GM21360 (cell line): ENCODE data around the gene PAPSS2.

ENCODE experiments used
- ATAC-seq: cut with Tn5 transposase; IDR thresholded peaks from one replicate; pipeline ENCODE4 v1.9.1; 2021; ENCODE audit warnings: mild to moderate bottlenecking, moderate library complexity; ENCODE audit not compliant: unreplicated experiment

PAPSS2 gene

GRCh38 chr10:87669752-87670151, 10.1 kb downstream of the PAPSS2 start:
- no peak for ATAC-seq

- no peak for ATAC-seq
Measured at GRCh38 chr10:87670586-87670985, 10.9 kb downstream of the PAPSS2 start.

GRCh38 chr10:87671139-87671815, 11.6 kb downstream of the PAPSS2 start:
- no peak for ATAC-seq

- ATAC-seq = no peak
Measured at GRCh38 chr10:87672551-87672950, 12.9 kb downstream of the PAPSS2 start.

GRCh38 chr10:87674943-87675342, 15.3 kb downstream of the PAPSS2 start:
- no peak for ATAC-seq

- ATAC-seq = no peak
Measured at GRCh38 chr10:87675396-87676376, 16.0 kb downstream of the PAPSS2 start.

GRCh38 chr10:87677595-87677994, 17.9 kb downstream of the PAPSS2 start:
- ATAC-seq = no peak

GRCh38 chr10:87678302-87678701, 18.6 kb downstream of the PAPSS2 start:
- ATAC-seq = no peak

- no peak for ATAC-seq
Measured at GRCh38 chr10:87683356-87683755, 23.7 kb downstream of the PAPSS2 start.

GRCh38 chr10:87684001-87684638, 24.4 kb downstream of the PAPSS2 start:
- no peak for ATAC-seq

- no peak for ATAC-seq
Measured at GRCh38 chr10:87685832-87686574, 26.3 kb downstream of the PAPSS2 start.

GRCh38 chr10:87691506-87692070, 31.9 kb downstream of the PAPSS2 start:
- ATAC-seq = no peak

GRCh38 chr10:87692956-87693484, 33.3 kb downstream of the PAPSS2 start:
- ATAC-seq = no peak

- no peak for ATAC-seq
Measured at GRCh38 chr10:87694011-87694794, 34.5 kb downstream of the PAPSS2 start.

- ATAC-seq = no peak
Measured at GRCh38 chr10:87695074-87695473, 35.4 kb downstream of the PAPSS2 start.

GRCh38 chr10:87696922-87697745, 37.5 kb downstream of the PAPSS2 start:
- no peak for ATAC-seq

GRCh38 chr10:87700031-87700796, 40.5 kb downstream of the PAPSS2 start:
- no peak for ATAC-seq
